Measurements from ENCODE around the gene ATXN7L2.

ATXN7L2 gene

DNA sequence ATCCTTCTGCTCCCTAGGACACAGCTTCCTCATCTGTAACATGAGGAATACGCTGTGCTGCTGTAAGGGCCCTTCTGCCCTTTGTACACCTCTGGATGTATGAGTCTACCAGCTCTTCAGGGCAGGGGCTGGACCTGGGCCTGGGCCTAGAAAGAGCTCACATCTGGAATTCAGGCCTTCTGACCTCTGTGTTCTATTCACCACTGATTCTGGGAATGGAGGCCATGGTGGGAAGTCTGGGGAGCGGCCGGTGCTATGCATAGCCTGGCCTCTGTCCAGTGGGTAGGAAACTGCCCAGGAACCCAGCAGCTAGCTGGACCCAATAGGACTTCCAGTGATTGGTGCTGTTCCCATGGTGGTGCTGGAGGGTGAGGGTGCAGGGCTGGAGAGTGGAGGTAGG is 45.0 kb downstream of the ATXN7L2 start:
- no peak for DNase-seq

DNA sequence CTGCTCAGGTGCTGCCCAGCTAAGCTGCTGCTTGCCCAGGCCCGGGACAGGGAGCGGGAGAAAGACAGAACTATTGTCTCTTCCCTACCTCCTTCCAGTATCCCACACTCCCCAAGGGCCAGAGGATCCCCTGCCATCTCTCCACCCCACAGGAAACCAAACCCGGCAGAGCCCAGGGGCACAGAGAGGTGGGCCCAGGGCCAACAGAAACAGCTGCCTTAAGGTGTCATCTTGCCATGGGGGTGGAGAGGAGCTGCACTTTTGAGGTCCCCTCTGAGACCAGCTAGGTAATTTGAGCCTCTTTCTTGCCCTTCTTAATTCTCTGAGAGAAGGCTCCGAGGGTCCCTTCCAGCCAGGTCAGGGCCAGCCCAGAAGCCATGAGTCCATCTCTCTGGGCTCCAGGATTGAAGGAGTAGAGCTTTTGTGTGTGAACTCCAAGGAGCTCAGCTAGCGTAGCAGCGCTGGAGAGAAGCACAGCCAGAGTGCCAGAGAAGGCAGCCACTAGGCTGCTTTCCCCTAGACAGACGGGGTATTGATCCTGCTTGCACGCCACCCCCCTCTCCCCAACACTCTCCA is 46.3 kb downstream of the ATXN7L2 start:
- DNase-seq, result no peak

DNA sequence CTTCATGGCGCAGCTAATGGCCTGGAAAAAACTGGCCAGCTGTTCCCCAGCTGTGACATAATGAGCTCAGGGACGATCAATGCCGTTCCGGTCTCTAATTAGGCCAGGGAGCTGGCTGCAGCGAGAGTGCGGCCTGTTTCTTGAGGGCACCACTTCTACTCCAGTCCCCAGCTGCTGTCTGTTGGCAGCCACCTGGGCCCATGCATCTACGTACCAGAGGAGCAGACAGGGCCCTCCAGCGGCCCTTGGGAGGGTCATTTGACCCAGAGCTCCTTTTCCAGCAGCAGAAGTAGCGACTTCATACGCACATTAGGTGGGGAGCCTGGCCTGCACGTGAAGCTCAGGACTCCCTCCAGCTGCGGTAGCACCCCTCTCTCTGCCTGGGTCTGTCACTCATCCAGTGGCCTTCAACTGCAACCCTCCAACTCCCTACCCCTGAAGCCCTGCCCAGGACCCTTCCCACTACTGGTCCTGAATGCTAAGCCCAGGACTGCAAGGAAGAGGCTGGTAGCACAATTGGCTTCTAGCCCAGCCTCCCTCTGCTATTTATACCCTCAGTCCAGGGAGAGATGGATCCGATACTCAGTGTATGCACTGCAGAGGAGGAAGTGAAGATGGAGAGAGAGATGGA is 46.9 kb downstream of the ATXN7L2 start:
- no peak for DNase-seq

DNA sequence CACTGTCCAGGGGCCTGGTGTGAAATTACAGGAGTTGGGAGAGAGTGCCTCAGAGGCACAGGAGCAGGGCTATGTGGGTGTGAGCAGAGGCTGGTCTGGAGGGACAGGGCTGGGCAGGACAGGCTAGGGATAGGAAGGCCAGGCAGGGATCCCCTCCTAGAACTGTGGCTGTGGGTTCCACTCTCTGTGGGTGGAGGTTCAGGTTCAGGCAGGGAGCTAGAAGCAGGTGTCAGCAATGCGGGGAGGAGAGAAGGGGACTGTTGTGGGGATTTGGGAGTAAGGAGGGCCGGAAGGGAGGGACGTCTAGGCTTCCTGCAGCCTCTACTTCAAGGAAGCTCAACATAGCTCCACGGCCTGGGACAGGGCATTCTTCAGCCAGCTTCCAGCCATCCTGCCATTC is 47.7 kb downstream of the ATXN7L2 start:
- DNase-seq, result no peak

DNA sequence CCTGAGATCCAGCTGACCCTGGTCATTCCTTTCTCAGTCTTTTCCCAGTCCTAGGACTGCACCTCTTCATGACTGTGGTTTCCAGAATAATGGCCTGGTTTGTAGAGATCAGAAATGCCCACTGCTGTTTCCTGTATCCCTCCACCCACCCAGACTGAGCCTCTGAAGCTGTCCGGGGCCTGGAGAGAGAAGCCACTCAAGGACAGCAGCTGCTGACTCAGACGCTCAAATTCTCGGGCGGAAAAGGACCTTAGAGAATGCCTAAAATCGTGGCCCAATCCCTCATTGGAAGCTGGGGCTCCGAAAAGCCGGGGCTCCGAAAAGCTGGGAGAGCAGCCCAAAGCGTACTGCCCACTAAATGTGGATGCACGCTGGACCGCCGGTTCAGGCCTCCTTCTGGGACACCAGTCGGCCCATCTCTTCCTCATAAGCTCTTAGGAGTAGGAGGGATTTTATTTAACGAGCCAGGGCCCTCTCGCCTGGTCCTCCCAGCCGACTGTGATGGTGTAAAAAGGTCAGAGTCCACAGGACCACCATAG is 48.2 kb downstream of the ATXN7L2 start:
- DNase-seq, result no peak

DNA sequence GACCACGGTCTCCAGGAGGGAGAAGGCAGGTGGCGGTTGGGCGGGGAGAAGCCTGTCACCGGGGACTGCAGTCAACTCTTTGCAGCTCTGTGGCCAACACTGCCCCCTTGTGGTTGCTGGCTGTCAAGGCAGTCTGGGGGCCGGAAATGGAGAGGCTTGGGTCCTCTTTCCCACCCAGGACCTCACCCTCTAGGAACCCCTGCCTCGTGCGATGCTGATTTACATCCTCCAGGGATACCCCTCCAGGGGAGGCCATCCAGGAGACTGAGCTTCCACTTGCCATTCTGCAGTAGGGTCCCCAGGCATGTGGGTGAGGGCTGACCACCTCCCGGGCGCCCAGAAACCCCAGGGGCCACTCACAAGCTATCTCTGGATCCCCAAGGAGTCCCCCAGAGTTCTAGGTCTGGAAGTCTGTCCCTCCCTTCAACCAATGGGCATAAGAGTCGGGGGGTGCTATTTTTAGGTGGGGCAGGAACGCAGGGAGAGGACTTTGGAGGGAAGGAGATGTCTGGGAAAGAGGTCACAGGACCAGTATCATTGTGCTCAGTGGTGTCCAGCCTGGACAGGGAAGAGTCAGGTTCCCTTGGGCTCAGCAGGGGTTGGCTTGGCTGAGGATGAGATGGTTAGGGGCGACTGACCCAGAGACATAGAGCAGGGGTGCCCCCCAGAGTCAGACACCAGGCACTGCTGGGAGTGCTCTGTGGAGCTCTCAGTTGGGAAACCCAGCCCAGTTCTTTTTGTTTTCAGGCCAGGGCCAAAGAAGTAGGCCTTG is 48.8 kb downstream of the ATXN7L2 start:
- peak; percentile 74 to 91 (median 82) for DNase-seq

DNA sequence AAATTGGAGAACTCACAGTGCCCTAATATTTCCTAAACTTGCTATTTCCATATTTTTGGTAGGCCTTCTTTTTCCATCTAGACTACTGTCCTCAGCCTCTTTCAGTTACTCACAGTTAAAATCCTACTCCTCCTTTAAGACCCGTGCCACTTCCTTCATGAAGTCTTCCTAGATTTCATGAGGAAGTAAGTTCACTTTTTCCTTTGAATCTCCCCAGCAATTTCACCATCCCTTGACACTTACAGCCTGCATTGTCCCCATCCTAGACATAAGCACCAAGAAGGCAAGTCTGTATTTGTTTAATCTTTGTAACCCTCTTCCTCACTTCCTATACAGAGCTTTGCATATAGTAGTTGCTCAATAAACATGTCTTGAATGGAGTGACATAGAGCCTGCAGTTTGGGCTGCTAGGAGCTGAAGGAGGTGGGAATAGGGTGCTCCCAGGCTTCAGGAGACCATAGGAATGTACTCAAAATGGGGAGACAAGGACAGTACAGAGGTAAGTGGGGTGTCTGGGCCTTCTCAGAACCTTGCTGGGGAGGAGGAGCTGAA is 50.7 kb downstream of the ATXN7L2 start:
- no peak for DNase-seq

DNA sequence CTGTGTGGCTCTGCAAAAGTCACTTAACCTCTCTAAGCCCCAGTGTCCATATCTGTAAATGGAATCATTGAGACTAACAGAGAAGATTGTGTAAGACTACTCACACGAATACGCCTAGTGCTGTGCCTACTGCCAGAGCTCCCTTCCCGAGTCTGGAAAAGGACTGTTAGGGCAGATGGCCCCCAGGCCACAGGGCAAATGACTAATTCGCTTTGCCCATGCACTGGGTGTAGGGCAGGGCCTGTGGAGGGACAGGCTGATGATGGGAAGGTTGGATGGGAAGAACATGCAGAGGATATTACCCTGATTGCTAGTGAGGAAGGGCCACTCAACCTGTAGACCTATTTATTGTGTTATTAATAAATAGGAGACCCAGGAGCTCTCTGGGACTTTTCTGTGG is 51.8 kb downstream of the ATXN7L2 start:
- DNase-seq, result no peak

DNA sequence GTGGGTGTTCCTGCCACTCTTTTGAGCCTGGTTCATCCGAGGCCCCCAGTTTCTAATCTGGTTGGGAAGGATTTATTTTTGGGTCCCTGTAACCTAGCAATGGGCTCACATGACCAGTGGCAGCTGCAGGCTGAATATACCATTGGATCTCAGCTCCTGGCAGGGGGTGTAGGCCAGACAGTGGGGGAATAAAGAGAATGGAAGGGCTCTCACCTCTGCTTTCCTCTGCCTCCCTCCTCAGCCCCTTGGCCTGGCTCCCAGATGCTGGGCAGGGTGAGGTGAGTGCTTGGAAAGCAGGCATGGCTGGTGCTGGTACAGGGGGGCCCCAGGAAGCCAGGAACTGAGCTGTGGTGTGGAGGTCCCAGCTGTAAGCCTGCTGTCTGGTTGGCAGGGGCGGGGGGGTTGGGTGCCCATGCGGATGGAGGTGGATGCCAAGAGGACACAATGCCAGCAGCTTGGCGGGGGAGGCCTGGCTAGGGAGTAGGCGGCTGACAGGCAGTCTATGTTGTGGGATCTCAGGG is 52.3 kb downstream of the ATXN7L2 start:
- DNase-seq, result no peak

DNA sequence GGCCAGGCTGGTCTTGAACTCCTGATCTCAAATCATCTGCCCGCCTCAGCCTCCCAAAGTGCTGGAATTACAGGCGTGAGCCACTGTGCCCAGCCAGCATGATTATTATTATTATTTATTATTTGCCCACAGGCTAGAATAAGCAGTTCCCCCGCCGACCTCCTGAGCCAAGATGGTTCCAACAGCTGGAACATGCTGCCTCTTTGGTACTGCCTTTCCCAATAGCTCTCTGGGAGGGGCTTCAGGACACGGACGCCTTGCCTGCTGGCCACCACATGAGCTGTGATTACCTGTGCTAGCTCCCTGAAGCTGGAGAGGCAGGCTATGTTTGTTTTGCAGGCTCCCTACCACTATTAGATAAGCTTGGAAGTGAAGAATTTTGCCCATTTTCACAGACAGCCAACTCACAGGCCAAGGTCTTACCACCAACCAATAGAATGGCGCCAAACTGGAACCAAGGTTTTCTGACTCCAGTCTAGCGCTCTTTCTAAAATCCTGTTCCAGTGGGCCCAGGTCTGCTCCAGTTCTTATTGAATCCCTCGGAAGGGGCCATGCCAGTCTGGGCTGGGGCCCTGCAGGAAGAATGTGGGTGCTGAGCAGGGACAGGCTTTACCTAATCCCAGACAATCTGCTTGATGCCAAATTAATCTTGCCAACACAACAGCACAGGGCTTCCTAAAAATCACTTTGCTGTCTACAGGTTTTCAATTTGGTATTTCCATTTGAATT is 53.9 kb downstream of the ATXN7L2 start:
- no peak for DNase-seq

DNA sequence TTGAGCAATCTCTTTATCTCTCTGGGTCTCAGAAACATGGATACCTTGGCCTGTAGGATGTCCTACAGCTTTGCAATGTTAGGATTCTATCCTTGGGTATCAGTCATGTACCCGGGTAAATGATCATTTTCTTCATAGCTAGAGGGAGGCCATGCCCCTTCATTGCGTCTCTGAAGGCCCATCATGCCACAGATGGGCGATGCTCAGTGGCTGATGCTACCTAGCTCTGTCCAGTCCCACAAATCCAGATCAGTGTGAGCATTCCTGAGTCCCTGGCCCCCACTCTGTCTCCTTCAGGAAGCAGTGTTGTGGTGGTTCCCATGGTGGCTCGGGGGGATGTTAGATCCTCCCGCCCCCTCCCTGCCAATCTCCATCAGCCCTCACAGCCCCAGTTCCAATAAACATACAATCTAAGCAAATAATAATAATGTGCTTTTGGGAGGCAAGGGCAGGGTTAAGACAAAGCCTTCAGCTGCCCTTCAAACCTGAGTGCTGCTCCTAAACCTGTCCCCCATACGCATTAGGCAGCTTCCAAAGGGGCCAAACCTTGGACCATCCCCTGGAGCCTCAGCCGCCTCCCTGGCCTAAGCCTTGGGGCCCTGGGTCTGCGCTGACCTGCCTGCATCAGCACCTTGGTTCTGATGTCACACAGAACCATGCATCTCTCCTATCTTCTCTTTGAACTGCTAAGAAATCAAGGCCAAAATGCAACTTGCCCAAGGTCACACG is 55.3 kb downstream of the ATXN7L2 start:
- no peak for DNase-seq

DNA sequence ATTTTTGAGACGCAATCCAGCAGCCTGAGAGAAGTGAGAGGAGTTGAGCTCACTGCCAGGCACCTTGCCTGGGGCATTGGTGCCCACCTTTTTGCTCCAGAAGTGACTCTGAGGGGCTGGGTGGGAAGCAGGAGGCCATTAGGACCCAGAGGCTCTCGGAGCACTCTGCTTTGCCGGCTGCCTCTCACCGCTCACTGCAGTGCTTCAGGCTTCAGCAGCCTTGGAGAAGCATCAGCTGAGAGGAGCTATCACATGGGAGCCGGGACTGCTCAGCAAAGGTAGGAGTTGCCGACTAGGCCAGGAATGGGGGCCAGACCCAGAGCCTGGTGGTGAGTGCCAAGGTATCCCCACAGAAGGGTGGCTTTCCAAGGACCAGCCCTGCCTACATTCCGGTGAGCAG is 56.0 kb downstream of the ATXN7L2 start, which contains the start of gene GPR61:
Gene GPR61 (plus strand): TSS at position 197 of the 400 bp plus-strand sequence. CDS start 3,151 bp downstream, outside the sequence.
- no peak for DNase-seq

DNA sequence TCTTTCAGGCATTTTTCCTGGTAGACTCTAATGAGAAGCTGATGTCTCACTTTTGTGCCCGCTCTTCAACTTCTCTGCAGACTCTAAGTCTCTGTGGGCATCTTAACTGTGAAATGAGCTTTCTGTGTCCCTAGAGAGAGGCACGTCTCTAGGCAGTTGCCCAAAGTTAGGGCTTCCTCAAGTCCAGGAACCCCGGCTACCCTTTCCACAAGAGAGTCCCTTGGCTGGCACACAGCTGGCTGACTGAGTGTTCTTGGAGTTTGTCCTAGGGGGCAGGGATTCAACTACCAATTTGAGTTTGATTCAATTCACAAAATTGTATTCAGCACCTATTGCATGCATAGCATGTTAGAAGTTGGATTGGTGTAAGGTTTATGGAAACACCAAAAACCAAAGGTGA is 57.4 kb downstream of the ATXN7L2 start:
- no peak for DNase-seq

Measured in T-helper 1 cell (primary cell).